ACHN (cell line): ENCODE results near the gene ACTRT2.

ENCODE experiments used
- DNase-seq: peaks from one replicate; pipeline ENCODE4 v3.0.0-alpha.2; 2015
- in situ Hi-C: cut with HindIII; loops from 2 replicates; pipeline ENCODE4 v1.10.0; 2017; ENCODE audit warnings: low sequenced_read_pairs, low pct_ligation_motif_present, low pct_unique_long_range_greater_than_20kb

Gene ACTRT2

DNA sequence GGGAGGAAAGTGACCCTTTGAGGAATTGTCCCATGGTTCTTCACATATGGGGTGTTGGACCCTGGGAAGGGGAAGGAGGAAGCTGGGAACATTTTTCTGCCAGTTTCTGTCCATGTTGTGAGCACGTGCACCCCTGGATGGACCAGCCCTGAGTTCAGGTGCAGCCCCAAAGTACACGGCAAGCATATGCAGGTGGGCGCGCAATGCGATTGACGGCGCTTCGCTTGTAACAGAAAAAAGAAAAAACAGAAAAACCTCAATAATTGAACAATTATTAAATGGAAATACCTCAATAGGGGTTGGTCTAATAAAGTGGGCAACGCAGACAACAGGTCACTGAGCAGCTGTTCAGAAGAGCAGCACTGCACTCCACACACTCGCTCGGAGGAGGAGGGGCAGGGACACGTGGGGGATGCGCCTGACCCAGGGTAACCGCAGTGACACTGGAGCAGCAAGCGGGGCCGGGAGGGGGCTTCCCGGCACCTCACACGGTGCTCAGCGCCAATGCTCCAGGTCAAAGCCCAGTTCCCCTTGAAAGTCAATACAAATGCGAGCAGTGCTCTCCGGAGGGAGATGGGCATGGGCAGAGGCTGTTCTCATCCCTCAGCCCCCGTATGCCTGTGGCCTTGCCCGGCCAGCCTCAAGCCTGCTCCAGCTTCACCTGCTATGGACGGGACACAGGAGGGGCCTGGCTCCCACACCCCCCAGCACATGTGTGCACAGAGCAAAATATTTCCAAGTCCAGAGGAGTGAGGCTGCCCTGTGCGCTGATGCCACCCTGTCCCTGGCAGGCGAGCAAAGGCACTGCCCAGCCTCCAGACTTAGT lies 6.6 kb upstream of the ACTRT2 start:
- DNase-seq: no peak
- in situ Hi-C loops: no loop called here

DNA sequence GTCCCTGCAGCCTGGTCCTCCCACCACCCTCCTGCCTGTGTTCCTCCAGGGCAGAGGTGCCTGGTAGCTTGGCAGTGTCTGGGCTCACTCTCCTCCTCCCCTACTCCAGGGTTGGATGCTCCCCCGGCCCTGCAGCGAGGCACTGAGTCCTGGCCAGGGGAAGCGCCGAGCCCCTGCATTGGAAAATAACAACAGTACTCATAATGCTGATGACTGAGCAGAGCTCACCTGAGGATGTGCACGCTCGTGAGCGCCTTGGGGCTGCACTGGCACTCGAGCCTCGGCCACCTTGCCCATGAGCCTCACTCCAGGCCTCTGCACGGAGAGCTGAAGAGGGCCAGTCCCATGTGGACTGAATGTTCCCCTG lies 6.0 kb upstream of the ACTRT2 start:
- in situ Hi-C loops: no loop called here
- DNase-seq: no peak

DNA sequence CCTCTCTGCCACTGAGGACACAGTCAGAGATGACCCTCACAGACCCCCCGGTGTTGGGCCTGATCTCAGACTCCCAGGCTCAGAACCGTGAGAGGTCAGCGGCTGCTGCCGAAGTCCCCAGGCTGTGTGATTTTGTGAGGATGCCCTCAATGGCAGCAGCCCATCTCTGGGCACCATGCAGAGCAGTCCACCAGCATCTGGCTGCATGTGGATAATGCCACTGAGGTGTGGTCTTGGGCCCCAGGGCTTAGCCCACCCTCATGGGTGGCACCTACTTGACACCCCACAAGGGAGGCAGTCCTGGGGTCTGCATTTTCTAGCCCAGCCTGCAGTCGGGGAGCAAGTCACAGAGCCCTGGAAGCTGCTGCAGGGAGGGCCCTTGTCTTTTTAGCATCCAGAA lies 5.5 kb upstream of the ACTRT2 start:
- no peak for DNase-seq
- in situ Hi-C loops: no loop called here

DNA sequence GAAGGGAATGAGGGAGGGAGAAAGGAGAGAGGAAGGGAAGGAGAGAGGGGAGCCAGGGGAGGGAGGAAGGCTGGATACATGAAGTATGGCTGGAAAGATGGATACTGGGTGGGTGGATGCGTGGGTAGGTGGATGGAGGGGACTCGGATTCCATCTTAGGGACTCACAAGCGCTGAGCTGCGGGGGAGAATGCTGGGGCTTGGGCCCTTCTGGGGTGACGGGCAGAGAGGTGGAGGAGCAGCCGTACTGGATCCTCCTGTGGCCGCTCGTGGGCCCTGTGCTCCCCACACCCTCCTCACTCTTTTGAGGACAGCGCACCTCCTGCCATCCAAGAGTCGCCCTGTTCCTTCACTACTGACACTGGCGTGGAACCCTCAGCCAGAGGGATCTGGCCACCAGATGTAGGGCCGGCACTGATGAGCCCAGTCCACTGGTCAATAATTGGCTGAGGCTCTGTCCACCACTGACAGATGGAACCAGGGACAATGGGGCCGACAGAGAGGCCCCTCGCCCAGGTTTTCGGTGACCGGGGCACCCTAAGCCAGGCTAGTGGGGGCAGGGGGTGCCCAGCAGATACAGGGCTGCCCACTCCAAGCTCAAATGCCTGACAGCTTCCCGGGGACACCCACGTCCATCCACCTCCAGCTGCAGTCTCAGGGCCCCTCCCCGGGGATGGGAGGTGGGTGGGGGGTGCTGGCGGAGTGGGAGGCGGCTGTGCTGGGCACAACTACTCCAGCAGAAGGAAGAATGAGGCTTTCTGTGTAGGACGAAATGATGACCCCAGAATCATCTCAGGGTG lies 4.4 kb upstream of the ACTRT2 start:
- in situ Hi-C loops: no loop called here
- no peak for DNase-seq

DNA sequence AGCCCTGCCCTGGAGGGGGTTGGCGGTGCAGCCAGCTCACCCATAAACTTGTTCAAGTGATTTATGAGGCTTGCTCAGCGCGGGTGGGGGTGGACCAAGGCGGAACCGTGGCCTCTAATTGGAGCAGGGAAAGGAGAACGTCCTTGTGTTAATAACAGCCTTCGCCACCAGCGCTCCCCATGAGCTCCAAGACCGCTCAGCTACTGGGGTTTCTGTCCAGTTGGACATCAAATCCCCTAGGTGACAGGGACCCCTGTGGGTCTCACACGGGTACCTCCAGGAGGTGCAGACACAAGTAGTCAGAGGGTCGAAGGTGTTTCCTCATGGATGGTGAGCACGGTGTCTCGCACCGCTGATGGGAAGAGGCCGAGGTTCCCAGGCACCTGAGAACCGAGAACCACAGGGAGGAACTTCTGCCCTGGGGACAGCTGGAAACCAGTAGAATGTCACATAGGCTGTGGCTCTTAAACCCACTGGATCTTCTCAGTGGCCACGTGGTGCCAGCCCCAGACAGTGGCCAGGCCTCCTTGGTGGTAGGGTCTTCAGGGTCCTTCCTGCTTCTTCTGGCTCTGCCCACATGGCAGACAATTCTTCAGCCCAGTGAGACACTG lies 3.7 kb upstream of the ACTRT2 start:
- in situ Hi-C loops: no loop called here
- no peak for DNase-seq

DNA sequence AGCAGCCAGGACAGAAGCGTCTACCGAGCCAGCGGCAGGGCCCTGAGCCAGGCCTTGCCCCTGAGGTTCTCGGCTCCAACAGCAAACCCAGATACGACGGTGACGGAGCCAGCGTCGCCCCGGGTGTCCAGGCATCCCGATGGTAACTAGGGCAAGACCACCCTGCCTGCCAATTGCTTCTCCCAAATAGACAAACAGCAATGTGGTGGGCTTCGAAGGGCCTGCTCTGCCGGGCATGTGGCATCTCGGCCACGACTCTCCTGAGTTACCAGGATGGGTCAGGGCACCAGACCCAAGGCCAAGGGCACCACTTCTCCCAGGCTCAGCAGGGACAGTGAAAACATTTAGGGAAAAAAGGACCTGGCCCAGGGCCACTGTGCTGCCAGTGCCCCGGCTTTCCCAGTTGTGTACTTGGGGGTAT lies 3.2 kb upstream of the ACTRT2 start:
- no peak for DNase-seq
- in situ Hi-C loops: no loop called here

DNA sequence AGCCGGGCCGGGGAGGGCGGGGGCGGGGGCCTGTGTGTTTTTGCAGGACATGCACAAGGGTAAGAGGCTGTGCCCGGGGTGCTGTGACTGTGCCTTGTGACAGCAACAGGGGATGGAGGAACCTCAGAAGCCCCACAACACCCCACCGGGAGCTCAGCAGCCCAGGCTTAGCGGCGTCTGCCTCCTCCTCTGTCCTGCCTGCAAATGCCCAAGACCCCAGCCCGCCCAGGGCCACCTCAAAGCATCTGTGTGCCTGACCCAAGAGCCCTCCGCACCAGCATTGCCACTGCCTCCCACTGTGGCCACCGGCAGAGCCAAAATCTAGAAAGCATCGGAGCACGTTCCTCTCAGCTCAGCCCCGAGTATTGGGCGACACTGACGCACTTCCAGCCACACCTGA lies 2.7 kb upstream of the ACTRT2 start:
- in situ Hi-C loops: no loop called here

DNA sequence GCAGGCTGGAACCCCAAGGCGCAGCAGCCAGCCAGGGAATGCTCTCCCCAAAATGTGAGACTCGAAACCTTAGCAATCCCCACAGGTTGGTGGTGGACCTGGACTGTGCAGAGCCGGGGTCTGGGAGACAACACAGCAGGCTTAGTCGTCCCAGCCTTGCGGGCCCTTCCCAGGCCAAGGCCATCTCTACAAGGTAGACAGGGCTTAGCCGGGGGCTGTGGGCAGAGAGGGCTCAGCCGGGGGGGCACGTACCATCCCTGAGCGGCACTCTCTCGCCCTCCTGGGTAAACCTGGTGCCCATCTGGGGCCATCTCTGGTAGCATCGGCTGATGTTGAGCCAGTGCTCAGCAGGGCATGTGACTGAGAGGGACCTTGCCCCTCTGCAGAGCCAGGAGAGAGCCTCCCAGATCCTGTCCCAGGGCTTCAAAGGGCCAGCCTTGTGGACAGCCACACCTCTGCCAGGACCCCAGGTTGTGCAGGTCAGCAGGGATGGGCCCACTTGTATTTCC lies 2.2 kb upstream of the ACTRT2 start:
- DNase-seq: no peak
- in situ Hi-C loops: no loop called here

More for the DNA sequence above, 2.7 kb upstream of the ACTRT2 start:
- DNase-seq: no peak

DNA sequence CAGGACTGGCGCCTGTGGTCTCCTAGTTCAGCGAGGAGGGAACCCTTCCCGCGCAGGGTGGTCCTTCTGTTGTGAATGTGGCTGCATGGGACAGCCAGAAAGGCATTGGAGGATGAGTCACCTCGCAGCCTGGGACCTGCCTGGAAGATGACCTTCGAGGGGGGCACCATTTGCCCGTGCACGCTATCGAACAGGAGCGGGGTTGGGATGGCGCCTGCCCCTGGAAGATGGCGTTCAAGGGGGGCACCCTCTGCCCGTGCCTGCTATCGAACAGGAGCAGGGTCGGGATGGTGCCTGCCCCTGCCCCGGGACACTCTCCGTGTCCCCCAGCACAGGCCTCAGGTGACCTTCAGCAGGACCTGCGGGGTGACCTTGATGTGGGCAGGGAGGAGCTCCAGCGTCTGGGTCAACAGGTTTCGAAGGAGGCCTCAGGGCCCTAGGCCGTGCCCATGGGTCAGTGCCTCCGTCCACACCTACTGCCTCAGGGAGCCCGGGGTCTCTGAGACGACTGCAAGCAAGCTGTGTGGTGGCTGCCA lies 1.7 kb upstream of the ACTRT2 start:
- no peak for DNase-seq
- in situ Hi-C loops: no loop called here

DNA sequence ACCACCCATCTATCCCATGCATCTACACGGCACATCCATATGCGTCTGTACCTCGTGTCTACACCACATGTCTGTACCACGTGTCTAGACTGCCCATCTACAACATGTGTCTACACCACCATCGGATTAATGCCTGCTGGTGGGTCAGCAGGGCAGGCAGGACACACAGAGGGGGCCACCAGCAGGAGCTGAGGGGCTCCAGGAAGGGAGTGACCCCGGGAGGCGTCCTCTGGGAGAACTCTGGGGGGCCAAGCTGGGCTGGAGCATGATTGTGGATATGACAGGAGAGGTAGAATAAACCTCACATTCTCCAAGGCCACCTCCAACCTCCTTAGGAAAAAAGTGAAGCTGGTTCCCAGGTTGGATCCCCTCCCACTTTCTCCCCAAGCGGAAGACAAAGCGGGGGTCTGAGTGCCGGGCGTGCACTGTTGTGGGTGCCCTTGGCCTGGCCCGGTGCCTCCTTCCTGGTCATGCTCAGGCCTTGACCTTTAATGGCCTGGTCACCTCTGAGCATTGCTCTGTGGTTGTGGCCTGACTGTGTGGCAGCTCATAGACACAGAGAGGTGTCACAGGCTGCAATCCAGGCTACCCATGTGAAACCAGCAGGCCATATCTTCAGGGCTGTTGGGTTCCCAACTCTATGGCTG lies 881 bp upstream of the ACTRT2 start:
- in situ Hi-C loops: no loop called here
- DNase-seq: no peak

DNA sequence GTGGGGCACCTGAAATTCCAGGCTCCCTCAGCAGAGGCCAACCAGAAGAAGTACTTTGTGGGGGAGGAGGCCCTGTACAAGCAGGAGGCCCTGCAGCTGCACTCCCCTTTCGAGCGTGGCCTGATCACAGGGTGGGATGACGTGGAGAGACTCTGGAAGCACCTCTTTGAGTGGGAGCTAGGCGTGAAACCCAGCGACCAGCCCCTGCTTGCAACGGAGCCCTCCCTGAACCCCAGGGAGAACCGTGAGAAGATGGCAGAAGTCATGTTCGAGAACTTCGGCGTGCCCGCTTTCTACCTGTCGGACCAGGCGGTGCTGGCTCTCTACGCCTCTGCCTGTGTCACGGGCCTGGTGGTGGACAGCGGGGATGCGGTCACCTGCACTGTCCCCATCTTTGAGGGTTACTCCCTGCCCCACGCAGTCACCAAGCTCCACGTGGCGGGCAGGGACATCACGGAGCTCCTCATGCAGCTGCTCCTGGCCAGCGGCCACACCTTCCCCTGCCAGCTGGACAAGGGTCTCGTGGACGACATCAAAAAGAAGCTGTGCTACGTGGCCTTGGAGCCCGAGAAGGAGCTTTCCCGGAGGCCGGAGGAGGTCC lies 634 bp downstream of the ACTRT2 start:
- in situ Hi-C loops: no loop called here

DNA sequence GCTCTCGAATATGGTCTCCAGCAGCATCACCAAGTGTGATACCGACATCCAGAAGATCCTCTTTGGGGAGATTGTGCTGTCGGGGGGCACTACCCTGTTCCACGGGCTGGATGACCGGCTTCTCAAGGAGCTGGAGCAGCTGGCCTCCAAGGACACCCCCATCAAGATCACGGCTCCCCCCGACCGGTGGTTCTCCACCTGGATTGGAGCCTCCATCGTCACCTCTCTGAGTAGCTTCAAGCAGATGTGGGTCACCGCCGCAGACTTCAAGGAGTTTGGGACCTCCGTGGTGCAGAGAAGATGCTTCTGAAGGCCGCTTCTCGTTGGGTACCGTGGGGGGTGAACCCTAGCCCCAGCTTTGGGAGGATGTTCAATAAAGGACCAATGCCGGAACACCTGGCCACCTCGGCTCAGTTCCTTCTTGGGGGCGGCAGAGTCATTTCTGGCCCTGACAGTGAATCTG lies 1.3 kb downstream of the ACTRT2 start:
- in situ Hi-C loops: no loop called here
- DNase-seq: no peak

More for the DNA sequence above, 634 bp downstream of the ACTRT2 start:
- no peak for DNase-seq

DNA sequence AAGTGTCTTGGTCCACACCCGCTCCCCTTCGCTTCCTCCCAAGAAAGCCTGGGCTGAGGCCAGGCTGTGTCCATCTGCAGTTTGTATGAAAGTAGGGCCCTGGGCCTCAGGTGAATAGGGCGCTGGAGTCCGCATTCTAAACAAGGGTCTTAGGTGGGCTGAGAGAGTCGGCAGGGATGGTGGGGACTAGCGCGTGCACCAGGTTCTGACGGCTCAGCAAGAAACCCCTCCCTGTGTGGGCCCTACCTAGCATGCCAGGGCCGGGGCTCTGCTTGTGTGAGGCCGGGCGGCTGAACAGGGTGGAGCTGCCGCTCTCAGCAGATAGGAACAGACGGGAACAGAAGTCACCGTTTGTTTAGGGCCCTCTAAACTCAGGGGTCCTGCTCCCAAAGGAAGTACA lies 1.7 kb downstream of the ACTRT2 start:
- in situ Hi-C loops: no loop called here
- DNase-seq: no peak

DNA sequence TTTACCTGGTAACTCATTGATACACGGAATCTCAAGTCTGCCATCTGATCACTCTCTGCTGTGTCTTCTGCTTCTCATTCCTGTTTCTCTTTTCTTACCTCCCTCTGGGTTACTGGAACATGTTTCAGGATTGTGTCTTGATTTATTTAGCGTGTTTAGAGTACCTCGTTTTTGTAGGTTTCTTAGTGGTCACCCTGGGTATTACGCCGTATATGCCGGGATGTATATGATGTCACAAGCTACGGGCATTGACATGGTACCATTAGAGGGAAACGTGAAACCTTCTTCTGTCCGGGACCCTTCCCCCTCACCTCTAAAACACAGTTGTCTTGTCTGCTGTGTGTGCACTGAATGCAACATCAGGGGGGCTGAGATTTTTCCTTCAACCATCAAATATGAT lies 2.8 kb downstream of the ACTRT2 start:
- in situ Hi-C loops: no loop called here
- DNase-seq: no peak

DNA sequence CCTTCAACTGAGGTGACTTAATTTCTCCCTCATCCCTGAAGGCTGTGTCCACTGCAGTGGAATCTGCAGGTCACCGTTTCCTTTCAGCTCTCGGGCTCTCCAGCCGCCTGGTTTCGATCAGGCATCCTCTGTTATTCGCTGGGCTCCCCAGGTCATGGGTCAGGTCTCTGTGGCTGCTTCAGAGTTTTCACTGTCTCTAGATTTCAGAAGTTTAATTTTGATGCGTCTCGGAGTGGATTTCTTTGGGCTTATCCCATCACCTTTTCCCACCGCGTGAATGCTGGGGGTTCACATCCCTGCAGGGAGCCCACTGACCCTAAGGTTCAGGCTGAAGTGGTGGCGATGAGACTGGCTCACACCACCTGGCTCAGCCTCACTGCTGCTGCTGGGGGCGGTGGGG lies 3.3 kb downstream of the ACTRT2 start:
- DNase-seq: no peak
- in situ Hi-C loops: no loop called here

DNA sequence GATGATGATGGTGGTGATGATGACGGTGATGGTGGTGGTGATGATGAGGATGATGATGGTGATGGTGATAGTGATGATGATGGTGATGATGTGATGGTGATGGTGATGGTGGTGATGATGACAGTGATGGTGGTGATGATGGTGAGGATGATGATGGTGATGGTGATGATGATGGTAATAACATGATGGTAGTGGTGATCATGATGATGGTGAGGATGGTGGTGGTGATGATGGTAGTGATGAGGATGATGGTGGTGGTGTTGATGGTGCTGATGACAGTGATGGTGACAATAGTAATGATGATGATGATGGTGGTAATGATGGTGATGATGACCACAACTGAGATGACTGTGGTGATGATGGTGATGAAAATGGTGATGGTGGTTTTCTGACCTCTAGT lies 4.9 kb downstream of the ACTRT2 start:
- no peak for DNase-seq
- in situ Hi-C loops: no loop called here

DNA sequence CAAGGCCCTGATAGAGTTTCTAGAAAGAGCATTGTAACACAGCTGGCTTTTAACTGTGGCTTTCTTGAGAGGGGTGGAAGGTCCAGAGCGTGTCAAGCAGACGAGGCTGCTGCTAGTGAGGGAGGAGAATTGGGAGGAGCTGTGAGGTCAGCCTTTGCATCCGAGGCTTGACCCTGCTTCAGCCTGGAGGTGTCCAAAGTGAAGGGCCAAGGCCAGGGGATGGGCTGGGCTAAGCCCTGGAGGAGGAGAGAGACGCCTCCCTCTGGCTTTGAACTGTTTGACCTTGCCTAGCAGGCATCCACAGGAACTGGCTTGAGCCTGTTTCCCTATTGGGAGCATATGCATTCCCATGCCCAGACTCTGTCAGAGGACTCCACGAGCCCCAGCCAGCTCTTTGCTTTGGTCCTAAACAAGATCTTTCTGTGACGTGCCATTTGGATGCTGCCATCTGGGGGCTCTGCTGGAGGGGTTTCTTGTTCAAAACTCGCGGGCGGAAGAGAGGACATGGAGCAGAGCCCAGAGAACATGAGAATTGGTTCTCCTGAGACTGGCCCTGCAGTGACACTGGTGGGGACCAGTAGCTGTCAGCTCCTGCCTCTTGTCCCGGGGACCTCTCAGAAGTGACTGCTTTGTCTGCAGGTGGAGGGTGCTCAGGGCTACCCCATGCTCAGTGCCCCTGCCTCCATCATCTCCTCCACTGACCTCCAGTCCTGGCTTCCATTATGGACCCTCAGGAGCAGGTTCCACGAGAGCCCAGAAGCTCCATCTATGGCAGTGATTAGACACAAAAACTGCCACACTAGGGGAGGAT lies 5.5 kb downstream of the ACTRT2 start:
- DNase-seq: no peak
- in situ Hi-C loops: no loop called here
